NB4 (cell line): ENCODE data around the gene CNGA1.

Experiments
- MYC ChIP-seq: IDR thresholded peaks from 2 replicates; pipeline ENCODE4 v1.6.1; 2011; ENCODE audit warnings: low read depth, low read length
- POLR2A ChIP-seq: IDR thresholded peaks from 2 replicates; pipeline ENCODE4 v1.6.1; 2011; ENCODE audit warnings: mild to moderate bottlenecking; ENCODE audit not compliant: insufficient read length; ENCODE audit errors: extremely low read depth
- TF ChIP-seq, protein P1 (sequence below): IDR thresholded peaks from one replicate; pipeline ENCODE4 v1.5.1; 2012; ENCODE audit warnings: low read depth, low read length
- TF ChIP-seq, protein P2 (sequence below): IDR thresholded peaks from 2 replicates; pipeline ENCODE4 v1.6.1; 2011; ENCODE audit warnings: low read depth, low read length

DNA sequence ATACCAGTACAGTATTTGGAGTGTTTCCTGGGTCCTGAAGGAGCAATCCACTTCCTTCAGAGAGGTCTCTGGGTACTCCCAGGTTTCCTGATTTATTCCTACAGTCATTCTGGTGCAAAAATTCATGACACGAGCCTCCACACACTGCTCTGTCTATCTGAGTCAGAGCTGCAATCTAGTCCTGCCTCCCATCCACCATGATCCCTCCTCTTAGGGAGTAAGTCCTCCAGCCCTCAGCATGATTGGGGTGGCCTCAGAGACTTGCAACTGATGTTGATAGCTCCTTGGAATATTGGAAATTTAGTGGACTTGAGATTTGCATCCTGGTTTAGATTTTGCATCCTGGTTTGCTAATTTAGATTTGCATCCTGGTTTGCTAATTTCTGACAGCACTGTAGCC is 20.5 kb downstream of the CNGA1 start:
- TF ChIP-seq, protein P1, sequence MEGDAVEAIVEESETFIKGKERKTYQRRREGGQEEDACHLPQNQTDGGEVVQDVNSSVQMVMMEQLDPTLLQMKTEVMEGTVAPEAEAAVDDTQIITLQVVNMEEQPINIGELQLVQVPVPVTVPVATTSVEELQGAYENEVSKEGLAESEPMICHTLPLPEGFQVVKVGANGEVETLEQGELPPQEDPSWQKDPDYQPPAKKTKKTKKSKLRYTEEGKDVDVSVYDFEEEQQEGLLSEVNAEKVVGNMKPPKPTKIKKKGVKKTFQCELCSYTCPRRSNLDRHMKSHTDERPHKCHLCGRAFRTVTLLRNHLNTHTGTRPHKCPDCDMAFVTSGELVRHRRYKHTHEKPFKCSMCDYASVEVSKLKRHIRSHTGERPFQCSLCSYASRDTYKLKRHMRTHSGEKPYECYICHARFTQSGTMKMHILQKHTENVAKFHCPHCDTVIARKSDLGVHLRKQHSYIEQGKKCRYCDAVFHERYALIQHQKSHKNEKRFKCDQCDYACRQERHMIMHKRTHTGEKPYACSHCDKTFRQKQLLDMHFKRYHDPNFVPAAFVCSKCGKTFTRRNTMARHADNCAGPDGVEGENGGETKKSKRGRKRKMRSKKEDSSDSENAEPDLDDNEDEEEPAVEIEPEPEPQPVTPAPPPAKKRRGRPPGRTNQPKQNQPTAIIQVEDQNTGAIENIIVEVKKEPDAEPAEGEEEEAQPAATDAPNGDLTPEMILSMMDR = no peak
- TF ChIP-seq POLR2A (no peak), MYC (no peak)
- TF ChIP-seq, protein P2, sequence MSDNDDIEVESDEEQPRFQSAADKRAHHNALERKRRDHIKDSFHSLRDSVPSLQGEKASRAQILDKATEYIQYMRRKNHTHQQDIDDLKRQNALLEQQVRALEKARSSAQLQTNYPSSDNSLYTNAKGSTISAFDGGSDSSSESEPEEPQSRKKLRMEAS = no peak
